Activated T-cell treated with anti-CD3 and anti-CD28 coated beads for 24 hours (primary cell): Measurements from ENCODE around the gene CNFN.

Experiments
- DNase-seq: peaks from one replicate; pipeline ENCODE4 v3.0.0-alpha.2; 2020; ENCODE audit warnings: low read depth

Gene CNFN

DNA sequence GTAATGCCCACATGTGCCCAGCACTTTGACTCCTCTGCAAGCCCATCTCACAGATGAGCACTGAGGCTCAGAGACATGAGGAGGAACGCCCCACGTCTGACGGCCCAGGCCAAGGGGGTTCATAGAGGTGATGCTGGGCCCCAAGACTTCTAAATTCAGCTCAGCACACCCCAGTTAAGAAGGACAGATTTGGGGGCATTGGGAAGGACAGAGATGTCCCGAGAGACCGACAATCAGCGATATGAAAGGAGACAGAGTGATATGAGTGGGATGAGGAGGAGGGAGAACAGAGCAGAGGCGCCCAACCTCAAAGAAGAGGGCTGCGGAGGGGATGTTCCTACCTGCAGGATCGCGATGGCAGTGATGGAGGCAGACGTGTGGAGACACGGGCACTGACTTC lies at the start of gene CNFN:
TSS of gene CNFN (minus strand) at position 399 of the 400 bp plus-strand sequence. CDS start 1,260 bp downstream, outside the sequence.
- DNase-seq: no peak

DNA sequence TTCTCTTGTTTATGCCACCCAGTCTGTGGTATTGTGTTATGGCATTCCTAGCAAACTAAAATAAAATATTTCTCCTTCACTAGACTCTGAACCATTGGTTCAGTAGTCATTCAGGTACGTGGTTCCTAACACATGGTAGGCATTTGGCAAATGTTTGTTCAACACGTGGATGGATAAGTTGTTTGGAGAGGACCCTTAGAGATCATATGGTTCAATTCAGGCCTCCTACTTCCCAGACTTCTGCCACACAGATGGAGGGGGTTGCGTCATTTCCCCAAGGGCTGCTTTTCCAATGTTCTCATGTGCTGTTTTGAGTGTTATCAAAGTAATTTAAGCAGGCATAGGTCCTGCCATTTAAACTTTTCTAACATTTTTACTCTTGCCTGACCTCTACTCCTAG lies 45.9 kb upstream of the CNFN start:
- no peak for DNase-seq

DNA sequence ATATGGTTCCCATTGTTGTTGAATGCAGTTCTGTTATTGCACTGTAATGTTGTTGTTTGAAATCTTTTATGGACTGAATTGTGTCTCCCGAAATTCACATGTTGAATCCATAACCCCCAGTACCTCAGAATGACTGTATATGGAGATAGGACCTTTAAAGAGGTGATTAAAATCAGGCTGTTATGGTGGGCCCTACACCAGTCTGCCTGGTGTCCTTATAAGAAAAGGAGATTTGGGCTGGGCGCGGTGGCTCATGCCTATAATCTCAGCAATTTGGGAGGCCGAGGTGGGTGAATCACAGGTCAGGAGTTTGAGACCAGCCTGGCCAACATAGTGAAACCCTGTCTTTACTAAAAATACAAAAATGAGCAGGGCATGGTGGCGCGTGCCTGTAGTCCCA lies 45.2 kb upstream of the CNFN start:
- no peak for DNase-seq

DNA sequence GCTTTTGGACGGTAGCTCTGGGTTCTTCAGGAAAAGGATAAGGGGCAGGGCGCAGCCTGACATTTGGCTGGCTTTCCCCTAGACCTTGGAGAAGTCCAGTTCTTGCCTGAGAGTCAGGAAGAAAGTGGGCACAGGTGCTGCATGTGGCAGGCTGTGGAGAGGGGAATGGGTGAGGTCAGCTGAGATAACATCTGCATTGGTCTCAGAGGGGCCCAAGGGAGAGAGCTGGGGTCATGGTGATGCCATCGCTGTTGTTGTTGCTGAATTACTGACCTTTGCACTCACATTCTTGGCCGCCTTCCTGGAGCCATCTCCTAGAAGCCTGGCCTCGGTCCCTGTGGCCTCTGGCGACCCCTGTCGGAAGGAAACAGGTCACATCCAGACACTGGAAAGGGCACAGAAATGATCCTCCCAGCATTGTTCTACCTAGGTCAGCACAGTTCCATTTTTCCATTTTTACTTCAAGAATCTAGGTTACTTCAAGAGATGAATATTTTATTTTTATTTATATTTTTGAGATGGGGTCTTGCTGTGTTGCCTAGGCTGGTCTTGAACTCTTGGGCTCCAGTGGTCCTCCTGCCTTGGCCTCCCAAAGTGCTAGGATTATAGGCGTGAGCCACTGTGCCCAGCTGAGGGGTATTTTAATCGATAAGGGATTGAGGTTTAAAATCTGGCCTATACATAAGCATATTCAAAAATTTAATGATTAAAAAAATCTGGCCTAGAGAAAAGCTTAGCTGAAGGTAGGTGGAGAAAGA lies 43.6 kb upstream of the CNFN start:
- DNase-seq: peak; percentile 40

DNA sequence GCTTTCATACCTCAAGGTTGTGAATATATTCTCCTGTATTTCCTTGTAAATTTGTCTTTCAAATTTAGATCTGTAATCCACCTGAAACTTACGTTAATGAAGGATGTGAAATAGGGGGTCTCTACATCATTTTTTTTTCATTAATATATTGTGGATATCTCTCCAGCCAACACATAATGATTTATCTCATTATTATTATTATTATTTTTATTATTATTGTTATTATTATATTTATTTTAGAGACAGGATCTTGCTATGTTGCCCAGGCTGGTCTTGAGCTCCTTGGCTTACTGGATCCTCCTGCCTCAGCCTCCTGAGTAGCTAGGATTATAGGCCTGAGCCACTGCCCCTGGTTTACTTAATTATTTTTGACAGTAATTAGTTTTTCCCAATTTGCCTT lies 41.4 kb upstream of the CNFN start:
- DNase-seq: no peak

DNA sequence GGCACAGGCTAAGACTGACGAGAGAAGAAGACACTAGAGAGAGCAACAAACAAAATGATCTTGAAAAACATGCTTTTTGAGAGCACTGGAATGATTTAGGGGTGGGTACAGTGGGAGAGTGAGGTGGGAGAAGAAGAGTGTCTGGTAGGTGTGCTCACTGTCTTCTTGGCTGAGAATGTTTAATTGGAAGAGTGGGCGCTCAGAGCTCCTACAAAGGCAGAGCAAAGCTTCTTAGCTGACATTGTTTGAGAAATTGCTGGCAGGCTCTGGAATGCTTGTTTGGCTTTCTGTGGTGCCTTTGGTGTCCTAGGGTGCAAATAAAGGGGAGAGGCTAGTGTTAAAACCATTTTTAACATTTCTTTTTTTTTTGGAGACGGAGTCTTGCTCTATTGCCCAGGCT lies 38.6 kb upstream of the CNFN start:
- no peak for DNase-seq

DNA sequence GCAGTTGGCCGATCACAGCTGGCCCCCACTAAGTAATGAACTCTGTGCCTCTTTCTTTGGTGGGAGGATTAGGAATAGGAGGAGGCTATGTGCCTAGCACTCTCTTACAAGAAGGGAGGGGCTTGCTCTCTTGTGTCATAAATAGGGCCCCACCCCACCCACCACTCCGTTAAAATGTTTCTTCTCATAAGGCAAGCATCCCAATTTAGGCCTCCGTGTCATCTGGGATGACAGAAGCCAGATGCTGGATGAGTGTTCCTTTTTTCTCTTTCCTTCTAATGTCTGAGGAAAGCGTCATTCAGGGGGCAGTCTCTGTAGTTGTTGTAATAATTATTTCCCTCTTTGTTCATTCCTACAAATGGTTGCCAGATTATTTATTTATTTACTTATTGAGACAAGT lies 37.2 kb upstream of the CNFN start, which contains the start of gene LIPE:
TSS of gene LIPE (minus strand) at position 76 of the 400 bp plus-strand sequence. CDS start 239 bp downstream, outside the sequence.
- DNase-seq: no peak

DNA sequence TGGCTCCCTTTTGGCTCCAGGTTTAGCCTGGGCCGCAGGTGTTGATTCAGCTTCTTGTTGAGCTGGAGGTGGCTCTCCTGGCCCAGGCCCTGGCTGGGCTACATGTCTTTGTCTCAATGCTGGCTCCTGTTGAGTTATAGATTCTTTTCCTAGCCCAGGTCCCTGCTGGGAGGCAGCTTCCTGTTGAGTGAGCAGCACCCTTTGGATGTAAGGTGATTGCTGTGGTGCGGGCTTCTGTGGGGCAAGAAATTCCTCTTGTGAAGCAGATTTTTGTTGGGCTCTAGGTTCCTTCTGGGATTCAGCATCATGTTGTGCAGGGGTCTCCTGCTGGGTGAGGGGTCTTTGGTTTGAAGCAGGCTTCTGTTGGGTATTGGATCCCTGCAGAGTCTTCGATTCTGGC lies 36.5 kb upstream of the CNFN start:
- DNase-seq: no peak

- DNase-seq: no peak
Observed at GRCh38 chr19:42424712-42425131, 34.6 kb upstream of the CNFN start.

DNA sequence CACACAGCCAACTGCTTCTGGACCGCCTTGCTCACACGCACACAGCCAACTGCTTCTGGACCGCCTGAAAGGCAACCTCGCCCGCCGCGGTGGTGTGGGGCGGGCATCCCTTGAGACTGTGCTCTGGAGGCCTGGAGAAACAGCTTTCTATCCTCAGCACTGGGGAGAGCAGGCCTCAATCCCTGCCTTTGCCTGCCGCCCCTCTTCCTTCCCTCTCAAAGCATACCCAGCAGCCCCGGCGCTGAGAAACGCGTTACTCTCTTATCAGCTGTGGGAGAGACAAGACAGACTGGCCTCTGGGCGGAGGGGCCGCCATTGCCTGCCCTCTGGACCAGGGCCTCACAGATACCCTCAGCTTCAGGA lies 34.2 kb upstream of the CNFN start:
- no peak for DNase-seq

DNA sequence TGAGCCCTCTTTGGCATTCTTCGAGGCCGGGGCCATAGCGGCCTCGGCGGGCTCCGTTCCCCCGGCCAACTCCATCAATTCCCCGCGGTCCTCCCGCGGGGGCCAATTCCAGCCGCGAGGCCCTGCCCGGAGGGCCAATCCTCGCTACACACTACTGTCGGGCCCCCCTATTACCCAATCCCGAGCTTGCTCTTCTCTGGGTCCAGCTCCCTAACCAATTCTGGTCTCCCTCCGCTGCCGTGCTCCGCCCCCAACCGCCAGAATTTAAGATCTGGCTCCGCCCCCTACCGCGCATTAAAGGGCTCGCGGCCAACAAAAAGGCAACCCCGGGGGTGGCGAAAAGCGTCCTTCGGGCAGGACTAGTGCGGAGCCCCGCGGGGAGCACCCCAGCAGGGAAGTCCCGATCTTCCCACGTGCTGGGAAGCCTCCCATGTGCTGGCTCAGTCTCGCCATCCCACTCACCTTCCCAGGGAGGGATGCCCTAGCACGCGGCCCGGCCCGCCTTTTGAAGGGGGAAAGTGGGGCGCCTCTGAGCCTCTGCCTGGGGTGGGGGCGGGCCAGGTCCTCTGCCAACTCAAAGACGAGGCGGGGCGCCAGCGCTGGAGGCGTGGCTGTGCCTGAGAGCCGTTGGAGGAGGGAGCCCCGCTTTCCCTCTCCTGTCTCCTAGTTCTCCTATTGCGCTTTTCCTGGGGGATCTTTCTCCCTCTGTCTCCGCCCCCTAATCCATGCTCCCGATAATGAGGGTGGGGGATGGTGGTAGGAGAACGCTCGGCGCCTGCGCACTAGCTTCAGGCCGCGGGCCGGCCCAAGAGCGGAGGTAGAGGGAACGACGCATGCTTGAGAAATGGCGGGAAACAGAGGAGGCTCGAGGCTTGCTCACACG lies 33.6 kb upstream of the CNFN start:
- DNase-seq: peak; percentile 91

GRCh38 chr19:42422901-42423461 lies 32.9 kb upstream of the CNFN start:
- DNase-seq: peak; percentile 30

- no peak for DNase-seq
Observed at GRCh38 chr19:42422092-42422900, 32.2 kb upstream of the CNFN start.

- no peak for DNase-seq
Observed at GRCh38 chr19:42421591-42422031, 31.5 kb upstream of the CNFN start.

- no peak for DNase-seq
Observed at GRCh38 chr19:42421101-42421500, 31.0 kb upstream of the CNFN start.

DNA sequence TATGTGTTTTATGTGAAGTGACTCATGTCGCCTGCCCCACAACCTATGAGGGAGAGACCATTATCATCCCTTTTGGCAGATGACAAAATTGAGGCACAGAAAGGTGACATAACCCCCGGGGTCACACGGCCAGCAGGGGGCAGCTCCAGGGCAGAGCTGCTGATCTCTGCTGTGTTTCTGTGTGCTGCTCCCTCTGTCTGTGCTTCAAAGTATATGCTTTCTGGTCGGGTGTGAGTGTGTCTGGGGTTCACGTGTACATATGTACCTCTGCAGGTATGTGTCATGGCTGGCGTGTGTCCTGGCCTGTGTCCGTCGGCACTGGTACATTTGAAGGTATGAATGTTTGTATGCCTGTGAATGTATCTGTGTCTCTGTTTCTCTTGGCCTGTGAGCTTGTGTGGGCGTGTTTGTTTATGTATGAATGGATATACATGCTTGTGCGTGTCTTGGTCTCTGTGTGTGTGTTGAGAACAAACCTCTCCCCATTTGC lies 30.0 kb upstream of the CNFN start:
- DNase-seq: peak; percentile 66

DNA sequence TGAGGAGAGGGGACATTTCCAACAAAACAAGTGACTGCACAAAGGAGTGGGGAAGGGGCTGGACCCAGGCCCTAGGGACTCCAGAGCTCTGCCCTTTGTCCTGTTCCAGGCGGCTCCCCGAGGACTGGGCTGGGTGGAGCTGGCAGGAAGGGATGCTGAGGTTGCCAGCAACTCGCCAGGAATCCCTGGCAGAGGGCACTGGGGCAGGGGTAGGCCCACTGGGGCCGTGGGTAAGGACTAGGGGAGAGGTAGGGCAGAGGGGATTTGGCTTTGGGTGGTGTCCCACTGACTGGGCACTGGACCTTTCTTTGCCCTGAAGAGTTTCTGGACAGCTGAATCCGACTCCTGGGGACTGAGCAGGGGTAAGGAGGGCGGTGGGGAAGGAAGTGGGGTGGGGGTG lies 29.2 kb upstream of the CNFN start:
- DNase-seq: no peak

GRCh38 chr19:42412661-42413076 lies 22.6 kb upstream of the CNFN start:
- no peak for DNase-seq

- no peak for DNase-seq
Observed at GRCh38 chr19:42412227-42412626, 22.1 kb upstream of the CNFN start.

DNA sequence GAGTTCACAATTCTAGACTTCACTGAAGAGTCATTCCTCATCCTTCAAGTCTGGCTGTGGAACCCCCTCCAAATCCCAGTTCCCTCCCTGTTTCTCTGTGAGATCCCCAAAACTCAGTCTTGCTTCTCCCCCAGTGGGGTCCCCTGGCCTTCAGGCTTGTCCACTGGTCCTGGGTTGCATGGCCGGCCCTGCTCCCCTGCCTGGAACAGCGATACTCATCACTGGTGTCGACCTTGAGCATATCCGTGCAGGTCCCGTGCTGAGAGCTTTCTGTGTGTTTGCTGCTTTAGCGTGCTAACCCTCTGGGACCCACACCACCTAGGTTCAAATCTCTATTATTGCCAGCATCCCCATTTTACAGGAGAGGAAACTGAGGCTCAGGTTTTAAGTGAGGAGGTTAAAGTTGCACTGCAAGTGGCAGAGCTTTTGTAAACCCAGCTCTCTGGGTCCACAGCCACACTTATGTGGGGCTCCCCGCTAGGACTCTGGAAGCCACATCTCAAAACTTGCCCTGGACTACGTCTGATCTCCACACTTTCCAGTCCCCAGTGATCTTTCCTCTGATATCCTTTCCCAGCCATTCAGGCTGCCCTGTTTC lies 21.6 kb upstream of the CNFN start:
- DNase-seq: no peak

GRCh38 chr19:42410371-42410770 lies 20.3 kb upstream of the CNFN start:
- DNase-seq: no peak
